GM23338 (cell line): ENCODE results near the gene MAD1L1. TPM values are rescaled to one million over a fixed set of nuclear protein-coding genes. Genes with fewer than 3 reads are reported as not detected.

Experiments
- ATAC-seq: fragments of 200-7000 bp; cut with Tn5 transposase; 3 replicates; pipeline ENCODE4 v1.9.1; 2020
- DNase-seq: peaks from one replicate; pipeline ENCODE4 v3.0.0-alpha.2; 2015; ENCODE audit warnings: low spot score
- H2AFZ ChIP-seq: fragments of 200-600 bp; sonication (generic); 2 replicates; pipeline ENCODE4 v1.8.0; 2016; ENCODE audit warnings: antibody characterized with exemption, mild to moderate bottlenecking, moderate library complexity
- H3F3A ChIP-seq: fragments of 200-600 bp; sonication (generic); replicated peaks from 2 replicates; pipeline ENCODE4 v1.8.0; 2017; ENCODE audit warnings: antibody characterized with exemption, mixed run types, low read depth
- H3K27ac ChIP-seq: fragments of 200-600 bp; sonication (generic); 2 replicates; pipeline ENCODE4 v1.6.1; 2016; ENCODE audit warnings: low read depth
- H3K27me3 ChIP-seq: fragments of 200-600 bp; sonication (generic); 2 replicates; pipeline ENCODE4 v1.8.0; 2016; ENCODE audit warnings: mild to moderate bottlenecking, mixed run types, moderate library complexity; ENCODE audit not compliant: insufficient read depth
- H3K36me3 ChIP-seq: fragments of 200-600 bp; sonication (generic); 2 replicates; pipeline ENCODE4 v1.8.0; 2016; ENCODE audit warnings: mild to moderate bottlenecking; ENCODE audit not compliant: insufficient read depth
- H3K4me1 ChIP-seq: fragments of 200-600 bp; sonication (generic); 2 replicates; pipeline ENCODE4 v1.8.0; 2016; ENCODE audit warnings: mild to moderate bottlenecking, moderate library complexity; ENCODE audit not compliant: insufficient read depth
- H3K4me2 ChIP-seq: fragments of 200-600 bp; sonication (generic); 2 replicates; pipeline ENCODE4 v1.7.1; 2017; ENCODE audit warnings: mixed run types
- H3K4me3 ChIP-seq: fragments of 200-600 bp; sonication (generic); 2 replicates; pipeline ENCODE4 v1.6.1; 2016; ENCODE audit warnings: mixed run types
- H3K79me2 ChIP-seq: fragments of 200-600 bp; sonication (generic); replicated peaks from 2 replicates; pipeline ENCODE4 v1.8.0; 2017; ENCODE audit warnings: mild to moderate bottlenecking; ENCODE audit not compliant: insufficient read depth
- H3K9me2 ChIP-seq: fragments of 200-600 bp; sonication (generic); 2 replicates; pipeline ENCODE4 v1.8.0; 2017; ENCODE audit not compliant: insufficient read depth
- H4K20me1 ChIP-seq: fragments of 200-600 bp; sonication (generic); replicated peaks from 2 replicates; pipeline ENCODE4 v1.8.0; 2017; ENCODE audit warnings: mild to moderate bottlenecking; ENCODE audit not compliant: insufficient read depth
- H3K27ac Mint-ChIP-seq: 2 replicates; pipeline ENCODE4 v1.8.0; 2020; ENCODE audit warnings: inconsistent platforms, mild to moderate bottlenecking, moderate library complexity, mixed read lengths
- H3K27me3 Mint-ChIP-seq: 3 replicates; pipeline ENCODE4 v1.8.0; 2022; ENCODE audit warnings: low read depth, mild to moderate bottlenecking, moderate library complexity, mixed read lengths, inconsistent platforms; ENCODE audit not compliant: insufficient read depth, poor library complexity
- H3K36me3 Mint-ChIP-seq: 3 replicates; pipeline ENCODE4 v1.8.0; 2021; ENCODE audit warnings: low read depth, mild to moderate bottlenecking, inconsistent platforms, moderate library complexity, mixed read lengths
- H3K4me1 Mint-ChIP-seq: 3 replicates; pipeline ENCODE4 v1.8.0; 2020; ENCODE audit warnings: mild to moderate bottlenecking, inconsistent platforms, mixed read lengths
- H3K4me3 Mint-ChIP-seq: 3 replicates; pipeline ENCODE4 v1.8.0; 2021; ENCODE audit warnings: moderate library complexity, mild to moderate bottlenecking, inconsistent platforms, mixed read lengths
- H3K9me3 Mint-ChIP-seq: 3 replicates; pipeline ENCODE4 v1.8.0; 2020; ENCODE audit warnings: moderate library complexity, mild to moderate bottlenecking, inconsistent platforms, mixed read lengths
- CREB1 ChIP-seq: fragments of 250-450 bp; sonication (Bioruptor Pico); IDR thresholded peaks from 2 replicates; pipeline ENCODE4 v1.5.0; 2020; ENCODE audit warnings: low read depth, mild to moderate bottlenecking, moderate library complexity
- ETS1 ChIP-seq: IDR thresholded peaks from 2 replicates; pipeline ENCODE4 v1.6.1; 2016; ENCODE audit warnings: antibody characterized with exemption
- EZH2 ChIP-seq: fragments of 200-600 bp; sonication (generic); IDR thresholded peaks from one replicate; pipeline ENCODE4 v1.8.0; 2017; ENCODE audit warnings: antibody characterized with exemption, mild to moderate bottlenecking, low read depth; ENCODE audit not compliant: unreplicated experiment
- EZH2phosphoT487 ChIP-seq: fragments of 200-600 bp; sonication (generic); IDR thresholded peaks from one replicate; pipeline ENCODE4 v1.8.1; 2018; ENCODE audit warnings: antibody characterized with exemption; ENCODE audit not compliant: unreplicated experiment
- JUNB ChIP-seq: IDR thresholded peaks from one replicate; pipeline ENCODE4 v1.6.1; 2016; ENCODE audit warnings: antibody characterized with exemption; ENCODE audit not compliant: unreplicated experiment
- NANOG ChIP-seq: IDR thresholded peaks from 2 replicates; pipeline ENCODE4 v1.6.1; 2016; ENCODE audit warnings: antibody characterized with exemption, borderline replicate concordance
- POLR2AphosphoS5 ChIP-seq: IDR thresholded peaks from 2 replicates; pipeline ENCODE4 v1.6.1; 2016; ENCODE audit warnings: antibody characterized with exemption, low read depth
- REST ChIP-seq: IDR thresholded peaks from one replicate; pipeline ENCODE4 v1.6.1; 2018; ENCODE audit warnings: antibody characterized with exemption; ENCODE audit not compliant: unreplicated experiment
- STAT1 ChIP-seq: IDR thresholded peaks from one replicate; pipeline ENCODE4 v1.6.1; 2016; ENCODE audit warnings: antibody characterized with exemption; ENCODE audit not compliant: unreplicated experiment
- ZNF114 ChIP-seq: fragments of 250-450 bp; sonication (Bioruptor Pico); IDR thresholded peaks from 2 replicates; pipeline ENCODE4 v1.5.0; 2020; ENCODE audit warnings: mild to moderate bottlenecking, moderate library complexity
- ZNF331 ChIP-seq: fragments of 250-450 bp; sonication (Bioruptor Pico); IDR thresholded peaks from 2 replicates; pipeline ENCODE4 v1.5.0; 2020; ENCODE audit warnings: low read depth, mild to moderate bottlenecking, moderate library complexity
- ZNF462 ChIP-seq: fragments of 250-450 bp; sonication (Bioruptor Pico); IDR thresholded peaks from 2 replicates; pipeline ENCODE4 v1.5.0; 2020; ENCODE audit warnings: mild to moderate bottlenecking, moderate library complexity
- polyA plus RNA-seq: library from polyadenylated mRNA; unstranded; fragments of >200 nt; fragmentation: Nextera tagmentation; extraction: Ambion mirVana; gene quantifications from 2 replicates; pipeline ENCODE4 v1.2.1, GENCODE V29; 2016
- total RNA-seq: library from RNA; depleted of rRNA; stranded (reverse); fragments of >200 nt; shearing (Covaris generic); gene quantifications from 2 replicates; pipeline ENCODE4 v1.2.3, GENCODE V29; 2014
- TF ChIP-seq, protein P1 (sequence below), 2 experiments: fragments of 200-600 bp in 1 of 2; sonication (generic) in 1 of 2; conservative IDR thresholded peaks; 2 replicates each; pipeline versions ENCODE4 v1.5.1 to v1.6.1; 2016 to 2017; ENCODE audit warnings: antibody characterized with exemption in 2 of 2, low read depth in 2 of 2, mild to moderate bottlenecking in 2 of 2, moderate library complexity in 1 of 2

MAD1L1 gene
- total and polyA plus RNA-seq, 2 experiments from 2014 or later, result 40.3 to 59.3 TPM

DNA sequence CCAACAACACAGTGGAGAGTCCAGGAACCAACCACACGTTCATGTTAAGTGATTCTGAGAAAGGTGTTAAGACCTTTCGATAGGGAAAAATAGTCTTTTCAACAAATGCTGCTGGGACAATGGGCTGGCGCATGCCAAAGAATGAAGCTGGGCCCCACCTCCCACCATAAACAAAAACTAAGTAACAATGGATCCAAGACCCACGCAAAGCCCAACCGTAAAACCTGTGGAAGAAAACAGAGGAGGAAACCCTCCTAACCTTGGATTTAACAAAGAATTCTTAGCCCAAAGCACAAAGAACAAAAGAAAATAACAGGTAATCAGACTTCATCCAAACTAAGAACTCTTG lies 289.8 kb downstream of the MAD1L1 start:
- H3K4me3 ChIP-seq, result no peak overlapping the region
- H3K27me3 ChIP-seq, result no peaks in the 10 kb centered on the region
- H3K4me2 ChIP-seq, result no peak overlapping the region
- Mint-ChIP-seq H3K4me1 (peaks cover 21% of the 10 kb centered on the region), H3K4me3 (no peak overlapping the region), H3K27ac (peak overlapping the region; percentile 50), H3K27me3 (peaks cover 22% of the 10 kb centered on the region), H3K9me3 (peaks cover 12% of the 10 kb centered on the region), H3K36me3 (peaks cover 12% of the 10 kb centered on the region)
- H3F3A ChIP-seq, result no peaks in the 10 kb centered on the region
- H3K36me3 ChIP-seq, result no peaks in the 10 kb centered on the region
- H4K20me1 ChIP-seq, result no peaks in the 10 kb centered on the region; the same call in 1 of the 2 replicates
- no peaks in the 10 kb centered on the region for H3K4me1 ChIP-seq
- H2AFZ ChIP-seq, result no peak overlapping the region
- H3K9me2 ChIP-seq, result no peaks in the 10 kb centered on the region
- DNase-seq (no peak), ATAC-seq (peak; percentile 10; the same call in 2 of the 3 replicates)
- no peaks in the 10 kb centered on the region for H3K79me2 ChIP-seq
- TF ChIP-seq ZNF331 (CRISPR knock-in tag) (no peak), ZNF114 (CRISPR knock-in tag) (no peak), STAT1 (no peak), NANOG (no peak), EZH2phosphoT487 (no peak), JUNB (no peak), REST (no peak), EZH2 (no peak), CREB1 (CRISPR knock-in tag) (no peak), ZNF462 (CRISPR knock-in tag) (no peak), ETS1 (no peak), POLR2AphosphoS5 (no peak)
- TF ChIP-seq, protein P1, sequence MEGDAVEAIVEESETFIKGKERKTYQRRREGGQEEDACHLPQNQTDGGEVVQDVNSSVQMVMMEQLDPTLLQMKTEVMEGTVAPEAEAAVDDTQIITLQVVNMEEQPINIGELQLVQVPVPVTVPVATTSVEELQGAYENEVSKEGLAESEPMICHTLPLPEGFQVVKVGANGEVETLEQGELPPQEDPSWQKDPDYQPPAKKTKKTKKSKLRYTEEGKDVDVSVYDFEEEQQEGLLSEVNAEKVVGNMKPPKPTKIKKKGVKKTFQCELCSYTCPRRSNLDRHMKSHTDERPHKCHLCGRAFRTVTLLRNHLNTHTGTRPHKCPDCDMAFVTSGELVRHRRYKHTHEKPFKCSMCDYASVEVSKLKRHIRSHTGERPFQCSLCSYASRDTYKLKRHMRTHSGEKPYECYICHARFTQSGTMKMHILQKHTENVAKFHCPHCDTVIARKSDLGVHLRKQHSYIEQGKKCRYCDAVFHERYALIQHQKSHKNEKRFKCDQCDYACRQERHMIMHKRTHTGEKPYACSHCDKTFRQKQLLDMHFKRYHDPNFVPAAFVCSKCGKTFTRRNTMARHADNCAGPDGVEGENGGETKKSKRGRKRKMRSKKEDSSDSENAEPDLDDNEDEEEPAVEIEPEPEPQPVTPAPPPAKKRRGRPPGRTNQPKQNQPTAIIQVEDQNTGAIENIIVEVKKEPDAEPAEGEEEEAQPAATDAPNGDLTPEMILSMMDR (conservative IDR thresholded peaks at IDR 0.05; ENCODE audit: low read depth in 2 of 2), result no peak
- no peak overlapping the region for H3K27ac ChIP-seq
